ENCODE measurements around the gene MCF2L. TPM values are rescaled to one million over a fixed set of nuclear protein-coding genes. Genes with fewer than 3 reads are reported as not detected.

The MCF2L gene
- total and polyA plus RNA-seq, 2 experiments from 2014 or later: 4.8 to 25.6 TPM

GRCh38 chr13:113077953-113078901 is 109.2 kb downstream of the MCF2L start:
- H3K36me3 ChIP-seq (ENCODE audit: insufficient read depth): no peaks in the 10 kb centered on the region
- no peak for TF ChIP-seq REST (IDR thresholded peaks at IDR 0.05; ENCODE audit: unreplicated experiment)
- no peak for TF ChIP-seq EZH2phosphoT487 (IDR thresholded peaks at IDR 0.05; ENCODE audit: unreplicated experiment)
- TF ChIP-seq STAT1 (IDR thresholded peaks at IDR 0.05; ENCODE audit: unreplicated experiment): no peak
- TF ChIP-seq CREB1 (CRISPR knock-in tag; IDR thresholded peaks at IDR 0.05; ENCODE audit: low read depth): no peak
- TF ChIP-seq CTCF (conservative IDR thresholded peaks at IDR 0.05; ENCODE audit: low read depth in 2 of 2): no peak
- TF ChIP-seq NANOG (IDR thresholded peaks at IDR 0.05; ENCODE audit: borderline replicate concordance): no peak
- TF ChIP-seq JUNB (IDR thresholded peaks at IDR 0.05; ENCODE audit: unreplicated experiment): no peak
- TF ChIP-seq ZNF331 (CRISPR knock-in tag; IDR thresholded peaks at IDR 0.05; ENCODE audit: low read depth): no peak
- no peak for TF ChIP-seq ZNF462 (CRISPR knock-in tag; IDR thresholded peaks at IDR 0.05)
- TF ChIP-seq POLR2AphosphoS5 (IDR thresholded peaks at IDR 0.05; ENCODE audit: low read depth): no peak
- no peak for TF ChIP-seq ZNF114 (CRISPR knock-in tag; IDR thresholded peaks at IDR 0.05)
- no peak for TF ChIP-seq EZH2 (IDR thresholded peaks at IDR 0.05; ENCODE audit: low read depth, unreplicated experiment)
- TF ChIP-seq ETS1 (IDR thresholded peaks at IDR 0.05): no peak

More at GRCh38 chr13:113077953-113078901, 109.2 kb downstream of the MCF2L start:
- Histone ChIP-seq H3K4me3 (no peak overlapping the region), H3K4me1 (ENCODE audit: insufficient read depth) (no peaks in the 10 kb centered on the region), H3K27me3 (ENCODE audit: insufficient read depth) (no peaks in the 10 kb centered on the region), H4K20me1 (replicated peaks; ENCODE audit: insufficient read depth) (no peaks in the 10 kb centered on the region), H3K27ac (ENCODE audit: low read depth) (no peak overlapping the region), H3K4me2 (no peak overlapping the region), H3F3A (replicated peaks; ENCODE audit: low read depth) (no peaks in the 10 kb centered on the region), H2AFZ (no peak overlapping the region), H3K9me2 (ENCODE audit: insufficient read depth) (no peaks in the 10 kb centered on the region), H3K79me2 (replicated peaks; ENCODE audit: insufficient read depth) (no peaks in the 10 kb centered on the region)
- Mint-ChIP-seq H3K4me3 (no peak overlapping the region), H3K4me1 (no peaks in the 10 kb centered on the region; the same call in 2 of the 3 replicates), H3K36me3 (ENCODE audit: low read depth) (peaks cover 5% of the 10 kb centered on the region; the same call in 2 of the 3 replicates), H3K27me3 (ENCODE audit: insufficient read depth, low read depth, poor library complexity) (peaks cover 8% of the 10 kb centered on the region), H3K27ac (no peak overlapping the region; the same call in none of the 2 replicates), H3K9me3 (no peaks in the 10 kb centered on the region)
- DNase-seq (ENCODE audit: low spot score): no peak
- no peak for ATAC-seq
